GM12878 (cell line): ENCODE measurements around the gene SARS1. TPM values are rescaled to one million over a fixed set of nuclear protein-coding genes. Genes with fewer than 3 reads are reported as not detected.

Source experiments
- ASH2L ChIP-seq: fragments of 300-600, 200-600 bp; sonication (generic); IDR thresholded peaks from 2 replicates; pipeline ENCODE4 v1.6.1; 2017; ENCODE audit warnings: low read depth, mild to moderate bottlenecking, borderline replicate concordance
- BHLHE40 ChIP-seq, 2 experiments: fragments of 450-650 bp in 1 of 2; IDR thresholded peaks; 2 replicates each; pipeline ENCODE4 v1.6.1; 2011 to 2017; ENCODE audit warnings: low read depth in 2 of 2, borderline replicate concordance in 1 of 2, improper control_type of control experiment in 1 of 2, low read length in 1 of 2, mild to moderate bottlenecking in 1 of 2
- CBFB ChIP-seq: IDR thresholded peaks from 2 replicates; pipeline ENCODE4 v1.6.1; 2016; ENCODE audit warnings: antibody characterized with exemption, low read depth
- DPF2 ChIP-seq: fragments of 450-650 bp; IDR thresholded peaks from 2 replicates; pipeline ENCODE4 v1.6.1; 2017; ENCODE audit warnings: mild to moderate bottlenecking
- HDAC6 ChIP-seq: fragments of 200-600 bp; sonication (generic); IDR thresholded peaks from one replicate; pipeline ENCODE4 v1.8.0; 2017; ENCODE audit warnings: antibody characterized with exemption; ENCODE audit not compliant: unreplicated experiment
- JUNB ChIP-seq: IDR thresholded peaks from 2 replicates; pipeline ENCODE4 v1.6.1; 2016; ENCODE audit warnings: antibody characterized with exemption, mild to moderate bottlenecking
- NR2C2 ChIP-seq: IDR thresholded peaks from 2 replicates; pipeline ENCODE4 v1.6.1; 2011; ENCODE audit warnings: borderline replicate concordance, low read depth; ENCODE audit not compliant: control insufficient read depth, insufficient read length
- RUNX3 ChIP-seq: IDR thresholded peaks from 2 replicates; pipeline ENCODE4 v1.6.1; 2012; ENCODE audit warnings: low read length, inconsistent platforms
- SMAD1 ChIP-seq: fragments of 450-650 bp; IDR thresholded peaks from 2 replicates; pipeline ENCODE4 v1.6.1; 2018; ENCODE audit warnings: mild to moderate bottlenecking, low read depth; ENCODE audit not compliant: partially characterized antibody
- polyA plus RNA-seq, 11 experiments: library from polyadenylated mRNA; depleted of rRNA in 4 of 11; unstranded in 6 of 11; stranded (reverse) in 5 of 11; fragments of >200 nt; fragmentation: Nextera tagmentation in 4 of 11; fragmentation: Illumina TruSeq in 1 of 11; extraction: Ambion mirVana in 4 of 11; extraction: Trizol in 1 of 11; gene quantifications; 1 replicate in 1 of 11; 2 replicates in 10 of 11; pipeline versions ENCODE4 v1.2.1 to v1.2.3, GENCODE V29; 2011 to 2016; ENCODE audit warnings: inconsistent platforms in 2 of 11, missing spikeins in 2 of 11, low read depth in 1 of 11
- total RNA-seq, 4 experiments: library from RNA; depleted of rRNA in 3 of 4; stranded (reverse); fragments of >200 nt in 3 of 4; fragmentation: Illumina TruSeq in 1 of 4; extraction: Trizol in 1 of 4; gene quantifications; 2 replicates each; pipeline versions ENCODE4 v1.2.1 to v1.2.3, GENCODE V29; 2013 to 2021
- TF ChIP-seq, protein P1 (sequence below): fragments of 150-350 bp; IDR thresholded peaks from 2 replicates; pipeline ENCODE4 v1.6.1; 2014; ENCODE audit warnings: mild to moderate bottlenecking, low read depth, low read length
- TF ChIP-seq, protein P2 (sequence below): fragments of 450-650 bp; IDR thresholded peaks from 2 replicates; pipeline ENCODE4 v1.6.1; 2017; ENCODE audit warnings: mild to moderate bottlenecking, low read depth, inconsistent platforms; ENCODE audit not compliant: poor library complexity, severe bottlenecking

Gene SARS1
- total and polyA plus RNA-seq, 10 of the 15 experiments (the other 5 are each of a cell fraction or from before 2014, with no cell fraction given): 103 to 202 (median 138) TPM

DNA sequence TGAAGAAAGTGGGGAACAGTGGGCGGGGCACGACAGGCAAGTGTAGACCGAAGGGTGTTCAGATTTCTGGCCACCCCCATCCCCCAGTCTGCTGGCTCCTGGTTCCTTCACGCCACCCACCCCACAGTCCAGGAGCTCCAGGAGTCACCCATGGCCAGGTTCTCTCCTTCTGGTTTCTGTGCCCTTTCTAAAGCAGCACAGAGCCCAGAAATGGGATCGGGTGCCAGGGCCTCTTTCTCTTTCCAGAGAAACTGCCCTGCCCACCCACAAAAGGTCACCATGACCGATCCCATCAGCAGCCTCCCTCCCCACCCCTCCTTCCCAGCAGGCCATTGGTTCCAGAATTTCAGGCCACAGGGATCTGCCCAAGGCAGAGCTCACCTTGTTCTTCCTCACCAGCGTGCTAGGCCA is 32.4 kb downstream of the SARS1 start (continued):
- TF ChIP-seq, protein P1, sequence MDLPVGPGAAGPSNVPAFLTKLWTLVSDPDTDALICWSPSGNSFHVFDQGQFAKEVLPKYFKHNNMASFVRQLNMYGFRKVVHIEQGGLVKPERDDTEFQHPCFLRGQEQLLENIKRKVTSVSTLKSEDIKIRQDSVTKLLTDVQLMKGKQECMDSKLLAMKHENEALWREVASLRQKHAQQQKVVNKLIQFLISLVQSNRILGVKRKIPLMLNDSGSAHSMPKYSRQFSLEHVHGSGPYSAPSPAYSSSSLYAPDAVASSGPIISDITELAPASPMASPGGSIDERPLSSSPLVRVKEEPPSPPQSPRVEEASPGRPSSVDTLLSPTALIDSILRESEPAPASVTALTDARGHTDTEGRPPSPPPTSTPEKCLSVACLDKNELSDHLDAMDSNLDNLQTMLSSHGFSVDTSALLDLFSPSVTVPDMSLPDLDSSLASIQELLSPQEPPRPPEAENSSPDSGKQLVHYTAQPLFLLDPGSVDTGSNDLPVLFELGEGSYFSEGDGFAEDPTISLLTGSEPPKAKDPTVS: no peak
- TF ChIP-seq NR2C2: no peak
- no peak for TF ChIP-seq HDAC6
- no peak for TF ChIP-seq SMAD1
- no peak for TF ChIP-seq ASH2L
- no peak for TF ChIP-seq RUNX3
- TF ChIP-seq JUNB: no peak
- TF ChIP-seq BHLHE40 (IDR thresholded peaks at IDR 0.05; ENCODE audit: borderline replicate concordance in 1 of 2, low read depth in 2 of 2, low read length in 1 of 2): no peak
- TF ChIP-seq CBFB: no peak
- TF ChIP-seq, protein P2, sequence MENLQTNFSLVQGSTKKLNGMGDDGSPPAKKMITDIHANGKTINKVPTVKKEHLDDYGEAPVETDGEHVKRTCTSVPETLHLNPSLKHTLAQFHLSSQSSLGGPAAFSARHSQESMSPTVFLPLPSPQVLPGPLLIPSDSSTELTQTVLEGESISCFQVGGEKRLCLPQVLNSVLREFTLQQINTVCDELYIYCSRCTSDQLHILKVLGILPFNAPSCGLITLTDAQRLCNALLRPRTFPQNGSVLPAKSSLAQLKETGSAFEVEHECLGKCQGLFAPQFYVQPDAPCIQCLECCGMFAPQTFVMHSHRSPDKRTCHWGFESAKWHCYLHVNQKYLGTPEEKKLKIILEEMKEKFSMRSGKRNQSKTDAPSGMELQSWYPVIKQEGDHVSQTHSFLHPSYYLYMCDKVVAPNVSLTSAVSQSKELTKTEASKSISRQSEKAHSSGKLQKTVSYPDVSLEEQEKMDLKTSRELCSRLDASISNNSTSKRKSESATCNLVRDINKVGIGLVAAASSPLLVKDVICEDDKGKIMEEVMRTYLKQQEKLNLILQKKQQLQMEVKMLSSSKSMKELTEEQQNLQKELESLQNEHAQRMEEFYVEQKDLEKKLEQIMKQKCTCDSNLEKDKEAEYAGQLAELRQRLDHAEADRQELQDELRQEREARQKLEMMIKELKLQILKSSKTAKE: no peak
- no peak for TF ChIP-seq DPF2
